ENCODE results near the gene VCAN.

- TF ChIP-seq CTCF (IDR thresholded peaks at IDR 0.05) (no peak), POLR2A (IDR thresholded peaks at IDR 0.05) (no peak), POLR2AphosphoS5 (IDR thresholded peaks at IDR 0.05; ENCODE audit: insufficient read depth in 1 of 2, low read depth in 1 of 2) (no peak)
These were observed 20.8 kb downstream of the VCAN start for GRCh38 chr5:83492331-83492730.
